HepG2 (cell line): ENCODE results near the gene OGG1. TPM values are rescaled to one million over a fixed set of nuclear protein-coding genes. Genes with fewer than 3 reads are reported as not detected.

Source experiments
- ARID5B ChIP-seq: IDR thresholded peaks from 2 replicates; pipeline ENCODE4 v1.4.0; 2020; ENCODE audit warnings: mild to moderate bottlenecking, missing genetic modification reagents
- ELK4 ChIP-seq: sonication (generic); formaldehyde crosslinking; IDR thresholded peaks from 2 replicates; pipeline ENCODE4 v1.9.0; 2021; ENCODE audit warnings: missing genetic modification reagents, borderline replicate concordance
- HNF4A ChIP-seq: sonication (generic); formaldehyde crosslinking; IDR thresholded peaks from 2 replicates; pipeline ENCODE4 v1.4.0; 2020; ENCODE audit warnings: missing genetic modification reagents
- HNRNPL ChIP-seq: fragments of 200-400 bp; formaldehyde crosslinking; IDR thresholded peaks from 2 replicates; pipeline ENCODE4 v1.6.1; 2017; ENCODE audit warnings: mild to moderate bottlenecking, low read depth, low read length
- KDM1A ChIP-seq: IDR thresholded peaks from 2 replicates; pipeline ENCODE4 v1.6.1; 2016; ENCODE audit warnings: missing compliant biosample characterization
- RCOR2 ChIP-seq: IDR thresholded peaks from 2 replicates; pipeline ENCODE4 v1.6.1; 2016; ENCODE audit warnings: missing biosample characterization, missing genetic modification reagents
- SOX13 ChIP-seq, 3 experiments: fragments of 450-650 bp in 1 of 3; sonication (generic) in 1 of 3; formaldehyde crosslinking in 1 of 3; IDR thresholded peaks in 2 of 3; conservative IDR thresholded peaks in 1 of 3; 2 replicates each; pipeline versions ENCODE4 v1.5.0 to v1.6.1; 2016 to 2020; ENCODE audit warnings: antibody characterized with exemption in 1 of 3, mild to moderate bottlenecking in 1 of 3, missing compliant biosample characterization in 1 of 3, missing genetic modification reagents in 1 of 3, moderate library complexity in 1 of 3
- TEAD3 ChIP-seq: optimal IDR thresholded peaks from 2 replicates; pipeline ENCODE3; 2016; ENCODE audit warnings: borderline replicate concordance
- ZBTB26 ChIP-seq: IDR thresholded peaks from 2 replicates; pipeline ENCODE4 v1.6.1; 2016; ENCODE audit warnings: missing compliant biosample characterization, missing genetic modification reagents, borderline replicate concordance
- ZMYM3 ChIP-seq: sonication (generic); formaldehyde crosslinking; IDR thresholded peaks from 2 replicates; pipeline ENCODE4 v1.5.1; 2020; ENCODE audit warnings: mild to moderate bottlenecking, missing genetic modification reagents
- ZNF121 ChIP-seq: sonication (generic); formaldehyde crosslinking; IDR thresholded peaks from 2 replicates; pipeline ENCODE4 v1.5.0; 2020; ENCODE audit warnings: mild to moderate bottlenecking, missing genetic modification reagents
- ZNF414 ChIP-seq: sonication (generic); formaldehyde crosslinking; IDR thresholded peaks from 2 replicates; pipeline ENCODE4 v1.5.0; 2020; ENCODE audit warnings: missing genetic modification reagents
- ZNF770 ChIP-seq: sonication (generic); formaldehyde crosslinking; IDR thresholded peaks from 2 replicates; pipeline ENCODE4 v1.5.0; 2020; ENCODE audit warnings: mild to moderate bottlenecking, missing genetic modification reagents
- ZNF792 ChIP-seq: IDR thresholded peaks from 2 replicates; pipeline ENCODE4 v1.6.1; 2016
- polyA plus RNA-seq, 8 experiments: library from polyadenylated mRNA; depleted of rRNA in 3 of 8; stranded (reverse) in 7 of 8; unstranded in 1 of 8; fragments of >200 nt; fragmentation: Illumina TruSeq in 4 of 8; extraction: Trizol in 4 of 8; gene quantifications; 2 replicates each; pipeline versions ENCODE4 v1.2.1 to v1.2.3, GENCODE V29; 2011 to 2016; ENCODE audit warnings: low read depth in 4 of 8, missing spikeins in 1 of 8, mixed read lengths in 1 of 8; ENCODE audit not compliant: insufficient read depth in 1 of 8
- total RNA-seq, 5 experiments: library from RNA; depleted of rRNA; stranded (reverse); fragments of >200 nt; fragmentation: Illumina TruSeq; extraction: Trizol; gene quantifications; 2 replicates each; pipeline ENCODE4 v1.2.3, GENCODE V29; 2016; ENCODE audit warnings: low read depth in 1 of 5

The OGG1 gene
- total and polyA plus RNA-seq, 2 of the 13 experiments (the other 11 are each of a cell fraction or from before 2014, with no cell fraction given), result 28.7 to 33.2 TPM

GRCh38 chr3:9750556-9751411 is 1.0 kb downstream of the OGG1 start (continued):
- 0 out of 2 replicates have a peak, but pooled peaks have one; percentile 12 for TF ChIP-seq ZBTB26
- no peak for TF ChIP-seq HNRNPL
- peak; percentile 14; the same call in 1 of the 2 replicates for TF ChIP-seq ZNF770 (CRISPR knock-in tag)
- TF ChIP-seq ZNF414 (CRISPR knock-in tag), result 0 out of 2 replicates have a peak, but pooled peaks have one; percentile 32
- peak; percentile 29 for TF ChIP-seq TEAD3
- TF ChIP-seq ZMYM3 (CRISPR knock-in tag), result peak; percentile 74
- 0 out of 2 replicates have a peak, but pooled peaks have one; percentile 17 for TF ChIP-seq RCOR2 (CRISPR knock-in tag)
- peak; percentile 85; the same call in 1 of the 2 replicates for TF ChIP-seq ZNF121 (CRISPR knock-in tag)
- TF ChIP-seq ARID5B (CRISPR knock-in tag), result peak; percentile 18; the same call in 1 of the 2 replicates
- 0 out of 2 replicates have a peak, but pooled peaks have one; percentile 1 for TF ChIP-seq SOX13 (IDR thresholded peaks at IDR 0.05)
- no peak for TF ChIP-seq SOX13 (CRISPR knock-in tag; conservative IDR thresholded peaks at IDR 0.05 in 1 of 2, IDR thresholded peaks at IDR 0.05 in 1 of 2)
- no peak for TF ChIP-seq ELK4 (CRISPR knock-in tag)
- TF ChIP-seq HNF4A (CRISPR knock-in tag), result peak; percentile 67
- peak; percentile 31; the same call in 1 of the 2 replicates for TF ChIP-seq KDM1A (CRISPR knock-in tag)
- TF ChIP-seq ZNF792 (CRISPR knock-in tag), result 0 out of 2 replicates have a peak, but pooled peaks have one; percentile 26
- TF ChIP-seq, all 625 proteins: peak for 28
